GM23338 (cell line): Measurements from ENCODE around the gene TSPAN7.

Experiments used
- CREB1 ChIP-seq: fragments of 250-450 bp; sonication (Bioruptor Pico); IDR thresholded peaks from 2 replicates; pipeline ENCODE4 v1.5.0; 2020; ENCODE audit warnings: low read depth, mild to moderate bottlenecking, moderate library complexity
- EZH2 ChIP-seq: fragments of 200-600 bp; sonication (generic); IDR thresholded peaks from one replicate; pipeline ENCODE4 v1.8.0; 2017; ENCODE audit warnings: antibody characterized with exemption, mild to moderate bottlenecking, low read depth; ENCODE audit not compliant: unreplicated experiment
- EZH2phosphoT487 ChIP-seq: fragments of 200-600 bp; sonication (generic); IDR thresholded peaks from one replicate; pipeline ENCODE4 v1.8.1; 2018; ENCODE audit warnings: antibody characterized with exemption; ENCODE audit not compliant: unreplicated experiment
- JUNB ChIP-seq: IDR thresholded peaks from one replicate; pipeline ENCODE4 v1.6.1; 2016; ENCODE audit warnings: antibody characterized with exemption; ENCODE audit not compliant: unreplicated experiment
- NANOG ChIP-seq: IDR thresholded peaks from 2 replicates; pipeline ENCODE4 v1.6.1; 2016; ENCODE audit warnings: antibody characterized with exemption, borderline replicate concordance
- POLR2AphosphoS5 ChIP-seq: IDR thresholded peaks from 2 replicates; pipeline ENCODE4 v1.6.1; 2016; ENCODE audit warnings: antibody characterized with exemption, low read depth
- STAT1 ChIP-seq: IDR thresholded peaks from one replicate; pipeline ENCODE4 v1.6.1; 2016; ENCODE audit warnings: antibody characterized with exemption; ENCODE audit not compliant: unreplicated experiment
- ZNF114 ChIP-seq: fragments of 250-450 bp; sonication (Bioruptor Pico); IDR thresholded peaks from 2 replicates; pipeline ENCODE4 v1.5.0; 2020; ENCODE audit warnings: mild to moderate bottlenecking, moderate library complexity
- ZNF331 ChIP-seq: fragments of 250-450 bp; sonication (Bioruptor Pico); IDR thresholded peaks from 2 replicates; pipeline ENCODE4 v1.5.0; 2020; ENCODE audit warnings: low read depth, mild to moderate bottlenecking, moderate library complexity
- TF ChIP-seq, protein P1 (sequence below), 2 experiments: fragments of 200-600 bp in 1 of 2; sonication (generic) in 1 of 2; conservative IDR thresholded peaks; 2 replicates each; pipeline versions ENCODE4 v1.5.1 to v1.6.1; 2016 to 2017; ENCODE audit warnings: antibody characterized with exemption in 2 of 2, low read depth in 2 of 2, mild to moderate bottlenecking in 2 of 2, moderate library complexity in 1 of 2
- TF ChIP-seq, protein P2 (sequence below): IDR thresholded peaks from one replicate; pipeline ENCODE4 v1.6.1; 2018; ENCODE audit warnings: antibody characterized with exemption; ENCODE audit not compliant: unreplicated experiment
- TF ChIP-seq, protein P3 (sequence below): IDR thresholded peaks from 2 replicates; pipeline ENCODE4 v1.6.1; 2016; ENCODE audit warnings: antibody characterized with exemption

DNA sequence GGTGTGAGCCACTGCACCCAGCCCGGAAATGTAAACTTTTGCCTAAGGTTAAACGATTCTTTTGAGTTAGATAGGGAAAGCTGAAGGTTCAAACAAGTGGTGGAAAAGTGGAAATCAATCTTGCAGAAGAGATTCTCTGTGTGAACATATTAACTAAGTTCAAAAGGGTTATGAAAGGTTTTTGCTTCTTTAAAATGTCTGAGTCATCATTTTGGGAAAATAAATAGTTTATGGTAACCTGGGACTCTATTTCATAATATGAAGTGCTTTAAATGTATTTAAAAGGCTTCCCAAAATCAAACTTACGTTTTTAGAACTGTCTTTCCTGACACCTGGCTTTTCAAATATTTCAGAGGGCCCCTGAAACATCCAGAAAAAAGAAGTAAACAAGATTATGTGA lies 166.3 kb downstream of the TSPAN7 start:
- TF ChIP-seq, protein P1, sequence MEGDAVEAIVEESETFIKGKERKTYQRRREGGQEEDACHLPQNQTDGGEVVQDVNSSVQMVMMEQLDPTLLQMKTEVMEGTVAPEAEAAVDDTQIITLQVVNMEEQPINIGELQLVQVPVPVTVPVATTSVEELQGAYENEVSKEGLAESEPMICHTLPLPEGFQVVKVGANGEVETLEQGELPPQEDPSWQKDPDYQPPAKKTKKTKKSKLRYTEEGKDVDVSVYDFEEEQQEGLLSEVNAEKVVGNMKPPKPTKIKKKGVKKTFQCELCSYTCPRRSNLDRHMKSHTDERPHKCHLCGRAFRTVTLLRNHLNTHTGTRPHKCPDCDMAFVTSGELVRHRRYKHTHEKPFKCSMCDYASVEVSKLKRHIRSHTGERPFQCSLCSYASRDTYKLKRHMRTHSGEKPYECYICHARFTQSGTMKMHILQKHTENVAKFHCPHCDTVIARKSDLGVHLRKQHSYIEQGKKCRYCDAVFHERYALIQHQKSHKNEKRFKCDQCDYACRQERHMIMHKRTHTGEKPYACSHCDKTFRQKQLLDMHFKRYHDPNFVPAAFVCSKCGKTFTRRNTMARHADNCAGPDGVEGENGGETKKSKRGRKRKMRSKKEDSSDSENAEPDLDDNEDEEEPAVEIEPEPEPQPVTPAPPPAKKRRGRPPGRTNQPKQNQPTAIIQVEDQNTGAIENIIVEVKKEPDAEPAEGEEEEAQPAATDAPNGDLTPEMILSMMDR (conservative IDR thresholded peaks at IDR 0.05; ENCODE audit: low read depth in 2 of 2) = no peak
- TF ChIP-seq ZNF114 (CRISPR knock-in tag) (no peak), EZH2phosphoT487 (no peak), EZH2 (no peak), CREB1 (CRISPR knock-in tag) (no peak), POLR2AphosphoS5 (no peak), JUNB (no peak), NANOG (no peak), ZNF331 (no peak), STAT1 (no peak)
- TF ChIP-seq, protein P2, sequence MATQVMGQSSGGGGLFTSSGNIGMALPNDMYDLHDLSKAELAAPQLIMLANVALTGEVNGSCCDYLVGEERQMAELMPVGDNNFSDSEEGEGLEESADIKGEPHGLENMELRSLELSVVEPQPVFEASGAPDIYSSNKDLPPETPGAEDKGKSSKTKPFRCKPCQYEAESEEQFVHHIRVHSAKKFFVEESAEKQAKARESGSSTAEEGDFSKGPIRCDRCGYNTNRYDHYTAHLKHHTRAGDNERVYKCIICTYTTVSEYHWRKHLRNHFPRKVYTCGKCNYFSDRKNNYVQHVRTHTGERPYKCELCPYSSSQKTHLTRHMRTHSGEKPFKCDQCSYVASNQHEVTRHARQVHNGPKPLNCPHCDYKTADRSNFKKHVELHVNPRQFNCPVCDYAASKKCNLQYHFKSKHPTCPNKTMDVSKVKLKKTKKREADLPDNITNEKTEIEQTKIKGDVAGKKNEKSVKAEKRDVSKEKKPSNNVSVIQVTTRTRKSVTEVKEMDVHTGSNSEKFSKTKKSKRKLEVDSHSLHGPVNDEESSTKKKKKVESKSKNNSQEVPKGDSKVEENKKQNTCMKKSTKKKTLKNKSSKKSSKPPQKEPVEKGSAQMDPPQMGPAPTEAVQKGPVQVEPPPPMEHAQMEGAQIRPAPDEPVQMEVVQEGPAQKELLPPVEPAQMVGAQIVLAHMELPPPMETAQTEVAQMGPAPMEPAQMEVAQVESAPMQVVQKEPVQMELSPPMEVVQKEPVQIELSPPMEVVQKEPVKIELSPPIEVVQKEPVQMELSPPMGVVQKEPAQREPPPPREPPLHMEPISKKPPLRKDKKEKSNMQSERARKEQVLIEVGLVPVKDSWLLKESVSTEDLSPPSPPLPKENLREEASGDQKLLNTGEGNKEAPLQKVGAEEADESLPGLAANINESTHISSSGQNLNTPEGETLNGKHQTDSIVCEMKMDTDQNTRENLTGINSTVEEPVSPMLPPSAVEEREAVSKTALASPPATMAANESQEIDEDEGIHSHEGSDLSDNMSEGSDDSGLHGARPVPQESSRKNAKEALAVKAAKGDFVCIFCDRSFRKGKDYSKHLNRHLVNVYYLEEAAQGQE = no peak
- TF ChIP-seq, protein P3, sequence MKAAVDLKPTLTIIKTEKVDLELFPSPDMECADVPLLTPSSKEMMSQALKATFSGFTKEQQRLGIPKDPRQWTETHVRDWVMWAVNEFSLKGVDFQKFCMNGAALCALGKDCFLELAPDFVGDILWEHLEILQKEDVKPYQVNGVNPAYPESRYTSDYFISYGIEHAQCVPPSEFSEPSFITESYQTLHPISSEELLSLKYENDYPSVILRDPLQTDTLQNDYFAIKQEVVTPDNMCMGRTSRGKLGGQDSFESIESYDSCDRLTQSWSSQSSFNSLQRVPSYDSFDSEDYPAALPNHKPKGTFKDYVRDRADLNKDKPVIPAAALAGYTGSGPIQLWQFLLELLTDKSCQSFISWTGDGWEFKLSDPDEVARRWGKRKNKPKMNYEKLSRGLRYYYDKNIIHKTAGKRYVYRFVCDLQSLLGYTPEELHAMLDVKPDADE = no peak
